ENCODE data around the gene CELA2A.

CELA2A gene

DNA sequence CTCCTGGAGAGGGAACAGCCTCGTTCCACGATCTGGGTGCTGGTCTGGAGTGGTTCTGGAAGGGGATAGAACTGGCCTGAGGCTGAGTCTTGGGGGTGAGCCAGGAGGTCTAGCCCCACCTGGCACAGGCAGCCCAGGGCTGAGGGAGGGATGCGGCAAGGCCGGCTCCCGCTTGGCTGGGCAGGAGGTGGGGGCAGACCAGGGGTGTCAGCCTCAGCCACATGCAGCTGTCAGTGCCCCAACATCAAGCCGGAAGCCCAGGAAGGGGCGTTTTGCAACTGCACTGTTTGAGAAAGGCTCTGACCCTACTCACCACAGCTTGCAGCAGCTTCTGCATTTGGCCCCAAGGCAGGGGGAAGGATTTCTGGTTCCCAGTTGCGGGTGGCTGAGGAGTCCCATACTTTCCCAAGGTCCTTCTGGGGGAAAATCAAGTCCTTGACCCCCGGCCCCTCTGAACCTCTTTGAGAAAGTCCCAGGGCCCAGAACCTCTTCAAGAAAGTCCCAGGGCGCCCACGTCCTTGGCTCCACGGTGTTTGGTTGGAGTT, 44.9 kb upstream of the CELA2A start:
- Histone ChIP-seq H3K27me3 (ENCODE audit: insufficient read depth, insufficient read length) (peaks cover 22% of the 10 kb centered on the region), H3K9me3 (ENCODE audit: insufficient read depth, low read length) (no peaks in the 10 kb centered on the region), H3K36me3 (ENCODE audit: insufficient read depth, insufficient read length, low read length) (peaks cover 15% of the 10 kb centered on the region), H3K4me3 (ENCODE audit: insufficient read length, low read depth) (no peak overlapping the region), H3K9ac (ENCODE audit: insufficient read length, low read depth) (peak overlapping the region; percentile 36), H3K4me1 (ENCODE audit: insufficient read depth, insufficient read length) (peaks cover 26% of the 10 kb centered on the region)
- no peak for TF ChIP-seq YY1 (IDR thresholded peaks at IDR 0.05; ENCODE audit: insufficient read depth, insufficient read length)
- TF ChIP-seq ZNF274 (IDR thresholded peaks at IDR 0.05; ENCODE audit: low read depth, low read length), result no peak
- no peak for TF ChIP-seq SUZ12 (IDR thresholded peaks at IDR 0.05; ENCODE audit: extremely low read depth, insufficient read depth, insufficient read length)
- DNase-seq (ENCODE audit: low read depth, low spot score), result no peak

DNA sequence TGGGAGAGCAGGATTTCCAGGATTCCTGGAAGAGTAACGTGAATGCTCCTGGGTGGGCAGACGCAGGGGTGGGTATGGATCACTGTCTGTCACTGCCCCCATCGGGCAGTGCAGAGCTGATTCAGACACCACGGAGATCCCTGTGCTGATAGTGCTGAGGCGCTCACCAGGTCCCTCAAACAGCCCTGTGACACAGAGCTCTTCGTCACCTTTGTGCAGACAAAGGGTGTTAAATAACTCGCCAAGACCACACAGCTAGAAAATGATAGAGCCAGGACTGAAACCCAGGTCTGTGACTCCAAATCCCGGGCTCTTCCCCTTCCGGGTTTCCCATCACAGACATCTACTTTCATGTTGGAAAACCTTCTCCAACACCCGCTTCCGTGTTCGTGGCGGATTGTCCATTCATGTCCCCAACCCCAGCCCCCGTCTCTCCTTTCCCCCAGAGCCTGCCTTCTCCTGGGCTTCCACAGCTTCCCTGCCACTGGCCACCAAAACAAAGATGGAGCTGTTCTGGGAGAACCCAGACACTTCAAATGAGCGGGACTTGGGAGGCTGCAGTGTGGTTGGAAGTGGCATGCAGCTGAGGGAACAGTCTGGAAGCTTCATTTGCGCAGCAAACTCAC, 44.2 kb upstream of the CELA2A start:
- TF ChIP-seq YY1 (IDR thresholded peaks at IDR 0.05; ENCODE audit: insufficient read depth, insufficient read length), result no peak
- TF ChIP-seq SUZ12 (IDR thresholded peaks at IDR 0.05; ENCODE audit: extremely low read depth, insufficient read depth, insufficient read length), result no peak
- no peak for TF ChIP-seq ZNF274 (IDR thresholded peaks at IDR 0.05; ENCODE audit: low read depth, low read length)
- Histone ChIP-seq H3K9ac (ENCODE audit: insufficient read length, low read depth) (no peak overlapping the region), H3K4me3 (ENCODE audit: insufficient read length, low read depth) (no peak overlapping the region), H3K9me3 (ENCODE audit: insufficient read depth, low read length) (no peaks in the 10 kb centered on the region), H3K27me3 (ENCODE audit: insufficient read depth, insufficient read length) (peaks cover 22% of the 10 kb centered on the region), H3K36me3 (ENCODE audit: insufficient read depth, insufficient read length, low read length) (peaks cover 15% of the 10 kb centered on the region), H3K4me1 (ENCODE audit: insufficient read depth, insufficient read length) (peaks cover 26% of the 10 kb centered on the region)
- DNase-seq (ENCODE audit: low read depth, low spot score), result no peak

- Histone ChIP-seq H3K4me3 (ENCODE audit: insufficient read length, low read depth) (no peak overlapping the region), H3K4me1 (ENCODE audit: insufficient read depth, insufficient read length) (peaks cover 28% of the 10 kb centered on the region), H3K9me3 (ENCODE audit: insufficient read depth, low read length) (no peaks in the 10 kb centered on the region), H3K27me3 (ENCODE audit: insufficient read depth, insufficient read length) (peaks cover 19% of the 10 kb centered on the region), H3K36me3 (ENCODE audit: insufficient read depth, insufficient read length, low read length) (peaks cover 15% of the 10 kb centered on the region), H3K9ac (ENCODE audit: insufficient read length, low read depth) (no peak overlapping the region)
- TF ChIP-seq ZNF274 (IDR thresholded peaks at IDR 0.05; ENCODE audit: low read depth, low read length), result no peak
- DNase-seq (ENCODE audit: low read depth, low spot score), result no peak
Measured at GRCh38 chr1:15412843-15413242, 43.7 kb upstream of the CELA2A start.

DNA sequence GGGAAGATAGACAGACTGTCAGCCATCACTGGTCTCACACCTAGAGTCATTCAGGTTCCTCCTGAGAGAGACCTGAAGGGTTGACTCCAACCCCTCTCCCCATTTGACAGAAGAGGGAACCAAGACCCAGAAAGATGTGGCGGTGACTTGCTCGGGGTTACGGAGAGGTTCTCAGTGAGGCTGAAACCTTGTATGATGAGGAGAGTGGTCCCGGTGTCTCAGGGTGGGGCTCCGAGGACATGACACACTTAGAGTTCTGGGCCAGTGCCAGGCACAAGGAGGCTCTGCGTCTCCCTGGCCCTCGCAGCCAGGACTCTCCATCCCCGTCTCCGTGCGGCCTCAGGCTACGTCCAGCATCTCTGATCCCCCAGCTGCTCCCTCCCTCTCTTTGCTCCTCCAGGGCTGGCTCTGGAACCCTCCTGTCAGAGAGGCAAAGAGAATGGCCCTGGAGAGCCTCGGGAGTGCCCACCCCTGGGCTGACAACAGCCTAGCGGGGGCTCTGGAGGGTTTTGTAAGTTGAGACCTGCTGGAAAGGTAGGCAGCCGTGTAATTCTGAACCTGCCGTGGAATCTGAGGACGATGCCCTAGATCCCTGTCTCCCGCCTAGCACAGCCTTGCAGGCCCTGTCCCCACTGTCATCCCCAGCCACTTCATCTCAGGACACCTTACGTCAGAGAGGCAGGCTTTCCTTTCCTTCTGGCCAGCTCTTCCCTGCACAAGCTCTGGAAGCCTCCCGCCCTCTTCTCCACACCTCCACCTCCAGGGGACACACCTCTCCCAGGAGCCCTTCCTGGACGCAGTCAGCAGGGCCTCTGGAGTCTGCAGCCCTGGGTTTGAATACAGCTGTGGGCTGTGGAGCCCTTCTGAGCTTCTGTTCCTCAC, 42.7 kb upstream of the CELA2A start:
- H3K9ac ChIP-seq (ENCODE audit: insufficient read length, low read depth), result no peak overlapping the region
- DNase-seq (ENCODE audit: low read depth, low spot score), result no peak
- H3K4me3 ChIP-seq (ENCODE audit: insufficient read length, low read depth), result no peak overlapping the region
- peaks cover 26% of the 10 kb centered on the region for H3K4me1 ChIP-seq (ENCODE audit: insufficient read depth, insufficient read length)
- TF ChIP-seq YY1 (IDR thresholded peaks at IDR 0.05; ENCODE audit: insufficient read depth, insufficient read length) (no peak), SUZ12 (IDR thresholded peaks at IDR 0.05; ENCODE audit: extremely low read depth, insufficient read depth, insufficient read length) (no peak), ZNF274 (IDR thresholded peaks at IDR 0.05; ENCODE audit: low read depth, low read length) (no peak)
- H3K36me3 ChIP-seq (ENCODE audit: insufficient read depth, insufficient read length, low read length), result peaks cover 18% of the 10 kb centered on the region
- no peaks in the 10 kb centered on the region for H3K9me3 ChIP-seq (ENCODE audit: insufficient read depth, low read length)
- peaks cover 12% of the 10 kb centered on the region for H3K27me3 ChIP-seq (ENCODE audit: insufficient read depth, insufficient read length)

DNA sequence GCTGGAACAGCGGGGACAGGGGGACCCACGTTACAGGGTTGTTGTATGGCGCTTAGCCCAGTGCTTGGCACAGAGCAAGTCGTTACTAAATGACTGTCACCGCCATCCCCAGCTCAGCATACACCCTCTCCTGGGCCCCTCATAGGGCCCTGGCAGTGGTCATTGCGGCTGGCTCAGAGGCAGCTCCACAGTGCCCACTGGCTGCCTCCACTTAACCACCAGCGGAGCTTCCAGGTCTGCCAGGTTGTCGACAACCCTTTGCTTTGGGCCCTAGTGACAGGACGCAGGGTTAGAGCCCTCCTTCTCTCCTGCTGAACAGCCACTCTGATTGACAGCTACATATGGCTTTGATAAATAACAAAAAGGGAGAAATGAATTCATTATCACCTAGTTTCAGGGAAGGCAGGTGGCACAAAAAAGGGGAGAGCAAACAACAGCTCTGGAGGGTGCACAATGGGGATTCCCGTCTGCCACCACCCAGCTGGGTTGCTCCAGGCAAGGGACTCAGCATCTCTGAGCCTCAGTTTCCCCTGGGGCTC, 42.0 kb upstream of the CELA2A start:
- H3K36me3 ChIP-seq (ENCODE audit: insufficient read depth, insufficient read length, low read length), result peaks cover 18% of the 10 kb centered on the region
- peaks cover 8% of the 10 kb centered on the region for H3K27me3 ChIP-seq (ENCODE audit: insufficient read depth, insufficient read length)
- peaks cover 26% of the 10 kb centered on the region for H3K4me1 ChIP-seq (ENCODE audit: insufficient read depth, insufficient read length)
- no peak overlapping the region for H3K4me3 ChIP-seq (ENCODE audit: insufficient read length, low read depth)
- no peak for DNase-seq (ENCODE audit: low read depth, low spot score)
- no peak for TF ChIP-seq SUZ12 (IDR thresholded peaks at IDR 0.05; ENCODE audit: extremely low read depth, insufficient read depth, insufficient read length)
- TF ChIP-seq ZNF274 (IDR thresholded peaks at IDR 0.05; ENCODE audit: low read depth, low read length), result no peak
- TF ChIP-seq YY1 (IDR thresholded peaks at IDR 0.05; ENCODE audit: insufficient read depth, insufficient read length), result no peak
- H3K9me3 ChIP-seq (ENCODE audit: insufficient read depth, low read length), result no peaks in the 10 kb centered on the region
- no peak overlapping the region for H3K9ac ChIP-seq (ENCODE audit: insufficient read length, low read depth)

DNA sequence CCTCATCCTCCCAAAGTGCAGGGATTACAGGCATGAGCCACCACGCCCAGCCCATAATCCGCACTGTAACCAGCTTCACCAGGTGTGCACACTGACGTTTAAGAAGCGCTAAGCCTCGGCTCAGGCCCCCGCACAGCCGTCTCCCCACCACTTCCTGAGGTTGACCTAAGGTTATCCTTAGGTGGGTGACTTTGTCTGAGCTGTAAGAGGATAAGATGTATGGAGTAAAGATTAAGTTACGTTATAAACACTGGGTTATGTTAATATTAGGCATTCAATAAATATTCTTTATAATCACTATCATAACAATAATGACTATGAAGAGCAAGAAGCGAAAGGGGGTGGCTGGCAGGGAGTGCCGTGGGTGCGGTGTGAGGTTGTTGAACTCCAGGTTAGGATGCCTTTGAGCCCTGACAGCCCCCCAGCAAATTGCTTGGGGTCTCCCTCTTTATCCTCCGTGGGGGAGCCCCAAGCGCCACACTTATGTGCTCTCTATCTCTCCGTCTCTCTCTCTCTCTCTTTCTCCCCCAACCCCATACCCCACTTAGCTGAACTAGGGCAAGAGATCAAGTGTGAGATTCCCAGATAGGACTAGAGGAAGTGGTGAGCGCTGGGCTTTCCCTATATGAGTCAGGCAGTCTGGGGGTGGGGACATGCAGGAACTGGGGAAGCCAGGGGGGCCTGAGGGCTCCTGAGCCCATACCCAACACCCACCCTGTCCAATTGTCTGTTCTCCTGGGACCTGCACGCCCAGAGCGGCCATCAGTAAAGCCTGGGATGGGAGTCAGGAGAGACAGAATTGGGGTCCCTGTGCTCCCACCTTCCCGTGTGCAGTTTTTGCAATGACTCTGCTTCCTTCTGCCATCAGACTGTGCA, 39.2 kb upstream of the CELA2A start:
- DNase-seq (ENCODE audit: low read depth, low spot score), result no peak
- TF ChIP-seq ZNF274 (IDR thresholded peaks at IDR 0.05; ENCODE audit: low read depth, low read length), result no peak
- no peak for TF ChIP-seq SUZ12 (IDR thresholded peaks at IDR 0.05; ENCODE audit: extremely low read depth, insufficient read depth, insufficient read length)
- no peak for TF ChIP-seq YY1 (IDR thresholded peaks at IDR 0.05; ENCODE audit: insufficient read depth, insufficient read length)
- Histone ChIP-seq H3K9me3 (ENCODE audit: insufficient read depth, low read length) (no peaks in the 10 kb centered on the region), H3K4me1 (ENCODE audit: insufficient read depth, insufficient read length) (peaks cover 18% of the 10 kb centered on the region), H3K27me3 (ENCODE audit: insufficient read depth, insufficient read length) (no peaks in the 10 kb centered on the region), H3K9ac (ENCODE audit: insufficient read length, low read depth) (no peak overlapping the region), H3K36me3 (ENCODE audit: insufficient read depth, insufficient read length, low read length) (peaks cover 27% of the 10 kb centered on the region), H3K4me3 (ENCODE audit: insufficient read length, low read depth) (no peak overlapping the region)
